GM19452 (cell line): Measurements from ENCODE around the gene IRF6.

Source experiments
- ATAC-seq: cut with Tn5 transposase; IDR thresholded peaks from one replicate; pipeline ENCODE4 v1.9.1; 2021; ENCODE audit not compliant: unreplicated experiment

The IRF6 gene

GRCh38 chr1:209805875-209806760 is at the start of gene IRF6:
TSS of gene IRF6 (minus strand) at chr1:209806142. CDS start at chr1:209801413, 4,729 bp downstream.
- ATAC-seq: peak; percentile 98

- no peak for ATAC-seq
These were observed 49.7 kb upstream of the IRF6 start for GRCh38 chr1:209855623-209856022.

- ATAC-seq: no peak
These were observed 49.1 kb upstream of the IRF6 start for GRCh38 chr1:209855006-209855405.

GRCh38 chr1:209854196-209854595 is 48.3 kb upstream of the IRF6 start:
- no peak for ATAC-seq

- ATAC-seq: no peak
These were observed 47.7 kb upstream of the IRF6 start for GRCh38 chr1:209853676-209854075.

- ATAC-seq: peak; percentile 80
These were observed 44.5 kb upstream of the IRF6 start for GRCh38 chr1:209850342-209850979.

GRCh38 chr1:209849388-209849787 is 43.4 kb upstream of the IRF6 start:
- no peak for ATAC-seq

- no peak for ATAC-seq
These were observed 39.4 kb upstream of the IRF6 start for GRCh38 chr1:209845408-209845725.

- ATAC-seq: no peak
These were observed 38.9 kb upstream of the IRF6 start for GRCh38 chr1:209844695-209845407.

GRCh38 chr1:209840611-209841010 is 34.7 kb upstream of the IRF6 start:
- ATAC-seq: no peak

- no peak for ATAC-seq
These were observed 34.1 kb upstream of the IRF6 start for GRCh38 chr1:209839875-209840546.

- ATAC-seq: no peak
These were observed 32.6 kb upstream of the IRF6 start for GRCh38 chr1:209838537-209838936.

- ATAC-seq: no peak
These were observed 31.7 kb upstream of the IRF6 start for GRCh38 chr1:209837671-209838070.

GRCh38 chr1:209835782-209836298 is 29.9 kb upstream of the IRF6 start:
- no peak for ATAC-seq

GRCh38 chr1:209831615-209832014 is 25.7 kb upstream of the IRF6 start:
- ATAC-seq: no peak

GRCh38 chr1:209830722-209831121 is 24.8 kb upstream of the IRF6 start:
- ATAC-seq: no peak

- ATAC-seq: no peak
These were observed 23.8 kb upstream of the IRF6 start for GRCh38 chr1:209829716-209830115.

- peak; percentile 85 for ATAC-seq
These were observed 21.7 kb upstream of the IRF6 start, which contains the start of gene UTP25 for GRCh38 chr1:209827384-209828262. TSS of gene UTP25 (plus strand) at chr1:209827972. CDS start at chr1:209828064, 92 bp downstream.

- no peak for ATAC-seq
These were observed 19.9 kb upstream of the IRF6 start for GRCh38 chr1:209825591-209826434.
